ENCODE results near the gene GUCA1C. TPM values are rescaled to one million over a fixed set of nuclear protein-coding genes. Genes with fewer than 3 reads are reported as not detected.

The GUCA1C gene
- total RNA-seq, 4 donors from 2014 or later, result not detected

DNA sequence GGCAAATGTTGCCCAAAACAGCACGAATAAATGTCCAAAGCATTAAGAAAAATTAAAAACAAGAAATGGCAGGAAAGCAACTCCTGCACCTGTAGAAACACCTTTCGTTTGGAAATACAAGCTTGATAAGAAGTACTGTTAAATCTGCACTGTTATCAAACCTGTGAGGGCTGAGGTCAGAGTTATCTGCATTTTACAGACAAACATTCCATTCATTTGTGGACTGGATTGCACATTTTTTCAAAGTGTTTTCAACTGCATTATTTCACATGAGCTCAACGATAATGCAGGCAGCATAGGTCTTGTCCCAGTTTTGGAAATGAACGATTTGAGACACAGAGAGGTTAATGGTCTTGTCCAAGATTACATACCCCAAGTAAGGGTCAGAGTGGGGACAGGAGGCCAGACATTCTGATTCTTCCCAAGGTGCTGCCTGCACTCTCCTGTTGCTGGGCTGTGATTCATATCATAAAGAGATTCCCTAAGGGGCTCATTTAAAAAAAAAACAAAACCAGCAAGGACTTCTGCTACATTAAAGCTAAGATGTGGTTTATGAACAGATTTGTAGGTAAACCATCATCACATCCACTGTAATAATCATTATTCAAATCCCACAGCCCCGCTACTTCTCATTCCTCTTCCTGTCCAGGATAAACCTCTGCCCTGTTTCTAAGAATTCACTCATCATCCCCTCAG lies 13.0 kb downstream of the GUCA1C start:
- Histone ChIP-seq H3K4me3 (replicated peaks in 1 of 3) (no peak overlapping the region), H3K27me3 (no peaks in the 10 kb centered on the region), H3K36me3 (no peaks in the 10 kb centered on the region), H3K9me3 (no peaks in the 10 kb centered on the region), H3K4me1 (no peaks in the 10 kb centered on the region), H3K27ac (no peak overlapping the region)
- no peak for DNase-seq
- 70 to 72% methylated on average over 5 of the region's 5 CpGs for WGBS, 2 donors
- no peak for TF ChIP-seq POLR2A (IDR thresholded peaks at IDR 0.05)
- TF ChIP-seq CTCF (IDR thresholded peaks at IDR 0.05), result no peak
- intact Hi-C loops (cut with DNase I), result no loop called here

GRCh38 chr3:108940166-108940565 lies 13.5 kb downstream of the GUCA1C start:
- H3K4me1 ChIP-seq, result no peaks in the 10 kb centered on the region
- no peak overlapping the region for H3K27ac ChIP-seq
- no peak for DNase-seq
- no peaks in the 10 kb centered on the region for H3K9me3 ChIP-seq
- TF ChIP-seq CTCF (IDR thresholded peaks at IDR 0.05) (no peak), POLR2A (IDR thresholded peaks at IDR 0.05) (no peak)
- H3K27me3 ChIP-seq, result no peaks in the 10 kb centered on the region
- intact Hi-C loops (cut with DNase I), result no loop called here
- WGBS, 2 donors, result 78 to 82% methylated on average over 4 of the region's 4 CpGs
- H3K4me3 ChIP-seq (replicated peaks in 1 of 3), result no peak overlapping the region
- H3K36me3 ChIP-seq, result no peaks in the 10 kb centered on the region

GRCh38 chr3:108936924-108937689 lies 16.6 kb downstream of the GUCA1C start:
- intact Hi-C loops (cut with DNase I), result no loop called here
- no peak for DNase-seq
- 83 to 84% methylated on average over 8 of the region's 8 CpGs for WGBS, 2 donors
- Histone ChIP-seq H3K36me3 (no peaks in the 10 kb centered on the region), H3K4me3 (replicated peaks in 1 of 3) (no peak overlapping the region), H3K27me3 (no peaks in the 10 kb centered on the region), H3K27ac (no peak overlapping the region), H3K4me1 (no peaks in the 10 kb centered on the region), H3K9me3 (no peaks in the 10 kb centered on the region)
- no peak for TF ChIP-seq CTCF (IDR thresholded peaks at IDR 0.05)
- no peak for TF ChIP-seq POLR2A (IDR thresholded peaks at IDR 0.05)

GRCh38 chr3:108931035-108931434 lies 22.6 kb downstream of the GUCA1C start:
- Histone ChIP-seq H3K9me3 (no peaks in the 10 kb centered on the region), H3K36me3 (no peaks in the 10 kb centered on the region), H3K4me3 (replicated peaks in 1 of 3) (no peak overlapping the region), H3K27ac (no peak overlapping the region), H3K4me1 (no peaks in the 10 kb centered on the region), H3K27me3 (no peaks in the 10 kb centered on the region)
- TF ChIP-seq CTCF (IDR thresholded peaks at IDR 0.05) (no peak), POLR2A (IDR thresholded peaks at IDR 0.05) (no peak)
- intact Hi-C loops (cut with DNase I), result no loop called here
- no peak for DNase-seq

DNA sequence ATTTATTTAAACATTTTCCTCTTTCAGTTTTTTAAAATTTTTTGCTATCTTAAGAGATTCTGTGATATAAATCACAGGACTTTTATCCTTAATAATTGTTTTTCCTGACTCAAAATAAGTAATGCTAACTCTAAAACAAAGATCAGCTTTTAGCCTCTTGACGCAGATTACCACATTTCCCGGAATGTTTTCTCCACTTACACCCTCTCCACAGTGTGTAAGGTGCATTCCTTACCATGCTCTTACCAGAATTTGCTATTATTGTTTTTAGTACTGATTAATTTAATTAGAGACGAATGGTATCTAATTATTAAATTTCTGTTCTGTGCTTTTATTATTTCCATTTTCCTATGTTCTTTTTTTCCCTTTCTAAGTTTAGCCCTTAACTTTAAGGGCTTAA lies 34.8 kb downstream of the GUCA1C start:
- H3K9me3 ChIP-seq, result no peaks in the 10 kb centered on the region
- 58 to 62% methylated on average over 3 of the region's 3 CpGs for WGBS, 2 donors
- H3K27ac ChIP-seq, result no peak overlapping the region
- no peaks in the 10 kb centered on the region for H3K36me3 ChIP-seq
- no peak for DNase-seq
- H3K4me3 ChIP-seq (replicated peaks in 1 of 3), result no peak overlapping the region
- H3K4me1 ChIP-seq, result no peaks in the 10 kb centered on the region
- intact Hi-C loops (cut with DNase I), result no loop called here
- H3K27me3 ChIP-seq, result no peaks in the 10 kb centered on the region
- TF ChIP-seq POLR2A (IDR thresholded peaks at IDR 0.05), result no peak
- TF ChIP-seq CTCF (IDR thresholded peaks at IDR 0.05), result no peak

Data from thyroid gland (tissue), 4 donors.